PFSK-1 (cell line): Measurements from ENCODE around the gene PAQR8.

Source experiments
- FOXP2 ChIP-seq: optimal IDR thresholded peaks from 2 replicates; pipeline ENCODE3; 2011; ENCODE audit warnings: borderline replicate concordance, control low read depth, inconsistent platforms; ENCODE audit not compliant: insufficient read depth; ENCODE audit errors: extremely low read length, extremely low read depth
- POLR2AphosphoS5 ChIP-seq: IDR thresholded peaks from 2 replicates; pipeline ENCODE4 v1.6.1; 2012; ENCODE audit warnings: low read depth, mild to moderate bottlenecking, control low read depth, low read length, moderate library complexity
- REST ChIP-seq, 2 experiments: IDR thresholded peaks; 2 replicates each; pipeline versions ENCODE4 v1.6.1 to v1.8.0; 2011 to 2012; ENCODE audit warnings: low read depth in 2 of 2, low read length in 2 of 2, control low read depth in 1 of 2, inconsistent platforms in 1 of 2, mild to moderate bottlenecking in 1 of 2, moderate library complexity in 1 of 2; ENCODE audit not compliant: insufficient read depth in 1 of 2
- SIN3A ChIP-seq: IDR thresholded peaks from 2 replicates; pipeline ENCODE4 v1.6.1; 2012; ENCODE audit warnings: mild to moderate bottlenecking, low read length, moderate library complexity, borderline replicate concordance; ENCODE audit not compliant: insufficient read depth
- TAF1 ChIP-seq: IDR thresholded peaks from 2 replicates; pipeline ENCODE4 v1.6.1; 2012; ENCODE audit warnings: low read length, control low read depth, borderline replicate concordance; ENCODE audit not compliant: insufficient read depth

Gene PAQR8

GRCh38 chr6:52422156-52422555, 60.2 kb downstream of the PAQR8 start:
- TF ChIP-seq FOXP2 = no peak
- no peak for TF ChIP-seq REST (IDR thresholded peaks at IDR 0.05; ENCODE audit: insufficient read depth in 1 of 2, low read depth in 2 of 2, low read length in 2 of 2)
- no peak for TF ChIP-seq TAF1
- TF ChIP-seq SIN3A = no peak
- TF ChIP-seq POLR2AphosphoS5 = no peak

GRCh38 chr6:52423448-52423847, 61.5 kb downstream of the PAQR8 start:
- TF ChIP-seq FOXP2 (no peak), TAF1 (no peak), REST (IDR thresholded peaks at IDR 0.05; ENCODE audit: insufficient read depth in 1 of 2, low read depth in 2 of 2, low read length in 2 of 2) (no peak), POLR2AphosphoS5 (no peak), SIN3A (no peak)

GRCh38 chr6:52423971-52424381, 62.0 kb downstream of the PAQR8 start:
- TF ChIP-seq TAF1 (no peak), FOXP2 (no peak), SIN3A (no peak), POLR2AphosphoS5 (no peak), REST (IDR thresholded peaks at IDR 0.05; ENCODE audit: insufficient read depth in 1 of 2, low read depth in 2 of 2, low read length in 2 of 2) (no peak)

GRCh38 chr6:52424513-52424912, 62.6 kb downstream of the PAQR8 start:
- TF ChIP-seq REST (IDR thresholded peaks at IDR 0.05; ENCODE audit: insufficient read depth in 1 of 2, low read depth in 2 of 2, low read length in 2 of 2) = no peak
- no peak for TF ChIP-seq TAF1
- no peak for TF ChIP-seq FOXP2
- no peak for TF ChIP-seq POLR2AphosphoS5
- TF ChIP-seq SIN3A = no peak

- TF ChIP-seq SIN3A = no peak
- no peak for TF ChIP-seq POLR2AphosphoS5
- no peak for TF ChIP-seq REST (IDR thresholded peaks at IDR 0.05; ENCODE audit: insufficient read depth in 1 of 2, low read depth in 2 of 2, low read length in 2 of 2)
- no peak for TF ChIP-seq TAF1
- TF ChIP-seq FOXP2 = no peak
Observed at GRCh38 chr6:52426667-52427066, 64.7 kb downstream of the PAQR8 start.
